Gastroesophageal sphincter (tissue), 4 donors: ENCODE measurements around the gene GPATCH8. TPM values are rescaled to one million over a fixed set of nuclear protein-coding genes. Genes with fewer than 3 reads are reported as not detected.

Experiments
- ATAC-seq: fragments of 150-250 bp; one replicate; pipeline ENCODE4 v1.9.1; 2016; ENCODE audit warnings: mild to moderate bottlenecking, moderate library complexity
- H3K27ac ChIP-seq, 4 donors: fragments of 200-600 bp; sonication (generic) in 3 of 4; 1 replicate in 3 of 4; 2 replicates in 1 of 4; pipeline ENCODE4 v1.5.1; 2016 to 2019
- H3K27me3 ChIP-seq: fragments of 200-600 bp; sonication (generic); one replicate; pipeline ENCODE4 v1.5.1; 2019
- H3K36me3 ChIP-seq, 2 donors: fragments of 200-600 bp; sonication (generic); one replicate each; pipeline ENCODE4 v1.5.1; 2019; ENCODE audit warnings: control low read depth in 1 of 2
- H3K4me1 ChIP-seq, 3 donors: fragments of 200-600 bp; sonication (generic); 1 replicate in 2 of 3; 2 replicates in 1 of 3; pipeline ENCODE4 v1.5.1; 2016 to 2019; ENCODE audit warnings: control low read depth in 2 of 3
- H3K4me3 ChIP-seq, 2 donors: fragments of 200-600 bp; sonication (generic); one replicate each; pipeline ENCODE4 v1.5.1; 2019; ENCODE audit warnings: mild to moderate bottlenecking in 1 of 2, moderate library complexity in 1 of 2
- H3K9me3 ChIP-seq, 3 donors: fragments of 200-600 bp; sonication (generic); one replicate each; pipeline ENCODE4 v1.5.1; 2017 to 2019; ENCODE audit warnings: control low read depth in 2 of 3
- CTCF ChIP-seq, 4 experiments: fragments of 200-600 bp in 2 of 4; fragments of 450-650 bp in 2 of 4; sonication (generic) in 1 of 4; IDR thresholded peaks; one replicate each; pipeline ENCODE4 v1.5.1; 2017 to 2019; ENCODE audit warnings: antibody characterized with exemption in 4 of 4, mild to moderate bottlenecking in 2 of 4, moderate library complexity in 2 of 4
- EP300 ChIP-seq: sonication (generic); formaldehyde crosslinking; IDR thresholded peaks from one replicate; pipeline ENCODE4 v1.6.1; 2017; ENCODE audit warnings: antibody characterized with exemption, mild to moderate bottlenecking
- POLR2A ChIP-seq, 2 donors: fragments of 450-650 bp; IDR thresholded peaks; one replicate each; pipeline ENCODE4 v1.6.1; 2017; ENCODE audit warnings: antibody characterized with exemption in 2 of 2, mild to moderate bottlenecking in 2 of 2, moderate library complexity in 1 of 2
- POLR2AphosphoS5 ChIP-seq: sonication (generic); formaldehyde crosslinking; IDR thresholded peaks from one replicate; pipeline ENCODE4 v1.6.1; 2017; ENCODE audit warnings: antibody characterized with exemption
- WGBS, 2 donors: methylation state at CpG; one replicate each; pipeline ENCODE4 v1.1.5; 2018; ENCODE audit warnings: low coverage in 1 of 2; 5-methylcytosine and 5-hydroxymethylcytosine counted together
- total RNA-seq, 4 donors: library from RNA; depleted of rRNA; stranded (reverse); fragments of >200 nt; gene quantifications; one replicate each; pipeline ENCODE4 v1.1.0, GENCODE V29; 2016

GPATCH8 gene
- total RNA-seq, 4 donors from 2014 or later, result 21.8 to 54.6 (median 33.9) TPM

GRCh38 chr17:44501866-44502375 is 1.3 kb downstream of the GPATCH8 start:
- Histone ChIP-seq H3K27me3 (no peaks in the 10 kb centered on the region), H3K4me1 (peaks cover 8 to 61% (median 25%) of the 10 kb centered on the region in 3 donors), H3K4me3 (peak overlapping the region; percentile 60 to 65), H3K36me3 (no peaks in the 10 kb centered on the region), H3K27ac (peak overlapping the region in 1 of 4 donors; percentile 81), H3K9me3 (no peaks in the 10 kb centered on the region)
- TF ChIP-seq CTCF (IDR thresholded peaks at IDR 0.05) (no peak), POLR2AphosphoS5 (no peak), POLR2A (IDR thresholded peaks at IDR 0.05) (no peak), EP300 (no peak)
- WGBS, 2 donors, result 7 to 18% methylated on average over 5 to 6 of the region's 6 CpGs
- no peak for ATAC-seq

GRCh38 chr17:44499722-44500121 is 3.5 kb downstream of the GPATCH8 start:
- Histone ChIP-seq H3K36me3 (no peaks in the 10 kb centered on the region), H3K4me3 (no peak overlapping the region), H3K4me1 (peaks cover 8 to 78% (median 25%) of the 10 kb centered on the region in 3 donors), H3K27ac (no peak overlapping the region), H3K27me3 (no peaks in the 10 kb centered on the region), H3K9me3 (no peaks in the 10 kb centered on the region)
- ATAC-seq, result no peak
- 10 to 29% methylated on average over 1 of the region's 1 CpG for WGBS, 2 donors
- TF ChIP-seq EP300, result no peak
- no peak for TF ChIP-seq POLR2A (IDR thresholded peaks at IDR 0.05)
- no peak for TF ChIP-seq CTCF (IDR thresholded peaks at IDR 0.05)
- no peak for TF ChIP-seq POLR2AphosphoS5

GRCh38 chr17:44496815-44497214 is 6.4 kb downstream of the GPATCH8 start:
- no peak for ATAC-seq
- Histone ChIP-seq H3K9me3 (no peaks in the 10 kb centered on the region), H3K36me3 (no peaks in the 10 kb centered on the region), H3K27me3 (no peaks in the 10 kb centered on the region), H3K4me3 (no peak overlapping the region), H3K4me1 (peaks cover 8 to 82% (median 20%) of the 10 kb centered on the region in 3 donors), H3K27ac (no peak overlapping the region)
- TF ChIP-seq EP300 (no peak), POLR2A (IDR thresholded peaks at IDR 0.05) (no peak), CTCF (IDR thresholded peaks at IDR 0.05) (no peak), POLR2AphosphoS5 (no peak)
- 68 to 78% methylated on average over 2 of the region's 2 CpGs for WGBS, 2 donors

- ATAC-seq, result no peak
- Histone ChIP-seq H3K27me3 (no peaks in the 10 kb centered on the region), H3K4me3 (no peak overlapping the region), H3K9me3 (no peaks in the 10 kb centered on the region), H3K4me1 (peaks cover 0 to 52% (median 2%) of the 10 kb centered on the region in 3 donors), H3K27ac (no peak overlapping the region), H3K36me3 (peaks cover 0 to 4% of the 10 kb centered on the region in 2 donors)
- 70 to 89% methylated on average over 5 of the region's 5 CpGs for WGBS, 2 donors
- no peak for TF ChIP-seq POLR2AphosphoS5
- TF ChIP-seq POLR2A (IDR thresholded peaks at IDR 0.05), result no peak
- TF ChIP-seq EP300, result no peak
- TF ChIP-seq CTCF (IDR thresholded peaks at IDR 0.05), result no peak
These were observed 9.9 kb downstream of the GPATCH8 start for GRCh38 chr17:44493339-44493738.

GRCh38 chr17:44492706-44493272 is 10.4 kb downstream of the GPATCH8 start:
- WGBS, 2 donors, result 91 to 94% methylated on average over 1 to 2 of the region's 2 CpGs
- peaks cover 0 to 46% (median 0%) of the 10 kb centered on the region in 3 donors for H3K4me1 ChIP-seq
- no peaks in the 10 kb centered on the region for H3K27me3 ChIP-seq
- no peak overlapping the region for H3K27ac ChIP-seq
- TF ChIP-seq CTCF (IDR thresholded peaks at IDR 0.05) (no peak), POLR2A (IDR thresholded peaks at IDR 0.05) (no peak), EP300 (no peak), POLR2AphosphoS5 (no peak)
- no peak overlapping the region for H3K4me3 ChIP-seq
- H3K36me3 ChIP-seq, result peaks cover 0 to 4% of the 10 kb centered on the region in 2 donors
- no peak for ATAC-seq
- no peaks in the 10 kb centered on the region for H3K9me3 ChIP-seq
